GM12872 (cell line): Measurements from ENCODE around the gene XPO5.

ENCODE experiments used
- CTCF ChIP-seq: IDR thresholded peaks from 3 replicates; pipeline ENCODE4 v1.5.1; 2011; ENCODE audit warnings: low read depth, mild to moderate bottlenecking, low read length, moderate library complexity; ENCODE audit not compliant: insufficient read depth

Gene XPO5

GRCh38 chr6:43481075-43481474, 94.8 kb downstream of the XPO5 start:
- TF ChIP-seq CTCF = no peak

- TF ChIP-seq CTCF = no peak
These were observed 97.8 kb downstream of the XPO5 start for GRCh38 chr6:43478008-43478372.

GRCh38 chr6:43477235-43478007, 98.4 kb downstream of the XPO5 start, which contains the start of gene TJAP1:
Gene TJAP1, plus strand, starts transcription at chr6:43477570. Its CDS starts 21,432 bp downstream, at chr6:43499002.
- no peak for TF ChIP-seq CTCF

- TF ChIP-seq CTCF = no peak
These were observed 99.1 kb downstream of the XPO5 start for GRCh38 chr6:43476746-43477145.

GRCh38 chr6:43475516-43475915, 100.3 kb downstream of the XPO5 start:
- no peak for TF ChIP-seq CTCF

GRCh38 chr6:43472515-43472914, 103.3 kb downstream of the XPO5 start:
- no peak for TF ChIP-seq CTCF
